IMR-90 (cell line): ENCODE data around the gene CA9. TPM values are rescaled to one million over a fixed set of nuclear protein-coding genes. Genes with fewer than 3 reads are reported as not detected.

ENCODE experiments used
- ATAC-seq: fragments of 200-7000 bp; cut with Tn5 transposase; 2 replicates; pipeline ENCODE4 v1.9.1; 2020; ENCODE audit warnings: low read depth, mild to moderate bottlenecking, moderate library complexity
- BruUV-seq: library from RNA; stranded (reverse); fragments of 400-500 nt; replicated peaks from 2 replicates; lab custom pipeline; 2021; lab: Mats Ljungman, UMichigan
- CTCF ChIA-PET: fragments of 300-600 bp; formaldehyde crosslinking; extraction: SDS; loops from one replicate; lab custom pipeline; 2021; ENCODE audit warnings: antibody characterized with exemption; lab: Yijun Ruan, JAX
- POLR2A ChIA-PET: fragments of 300-600 bp; sonication (Branson Sonifier 250); formaldehyde crosslinking; loops from one replicate; lab custom pipeline; 2022; ENCODE audit warnings: antibody characterized with exemption; ENCODE audit not compliant: unreplicated experiment; lab: Charles Lee
- DNase-seq: peaks from one replicate; pipeline ENCODE4 v3.0.0; 2013
- H2AFZ ChIP-seq: replicated peaks from 2 replicates; pipeline ENCODE3; 2013; ENCODE audit warnings: low read length, mild to moderate bottlenecking; ENCODE audit not compliant: poor library complexity
- H2AK5ac ChIP-seq: 2 replicates; pipeline ENCODE4 v1.6.1; 2013; ENCODE audit warnings: low read depth, low read length, inconsistent platforms
- H2AK9ac ChIP-seq: replicated peaks from 2 replicates; pipeline ENCODE3; 2013; ENCODE audit warnings: mild to moderate bottlenecking, low read depth, low read length, moderate library complexity; ENCODE audit not compliant: poor library complexity
- H2BK120ac ChIP-seq: 2 replicates; pipeline ENCODE4 v1.6.1; 2013; ENCODE audit warnings: low read depth, low read length, inconsistent platforms
- H2BK15ac ChIP-seq: 3 replicates; pipeline ENCODE4 v1.6.1; 2013; ENCODE audit warnings: low read depth, low read length, inconsistent platforms
- H2BK20ac ChIP-seq: 2 replicates; pipeline ENCODE4 v1.6.1; 2013; ENCODE audit warnings: low read depth, mild to moderate bottlenecking, inconsistent platforms, low read length, moderate library complexity
- H2BK5ac ChIP-seq: 2 replicates; pipeline ENCODE4 v1.6.1; 2013; ENCODE audit warnings: mild to moderate bottlenecking, low read depth, low read length, inconsistent platforms; ENCODE audit not compliant: poor library complexity, severe bottlenecking
- H3K14ac ChIP-seq: replicated peaks from 2 replicates; pipeline ENCODE4 v1.6.1; 2013; ENCODE audit warnings: low read depth, low read length, inconsistent platforms
- H3K18ac ChIP-seq: 2 replicates; pipeline ENCODE4 v1.6.1; 2013; ENCODE audit warnings: low read depth, low read length, control low read depth
- H3K23ac ChIP-seq: 2 replicates; pipeline ENCODE4 v1.6.1; 2013; ENCODE audit warnings: low read depth, low read length, inconsistent platforms
- H3K27ac ChIP-seq: 2 replicates; pipeline ENCODE4 v1.5.1; 2013; ENCODE audit warnings: mild to moderate bottlenecking, control low read depth, low read length; ENCODE audit not compliant: insufficient read depth
- H3K27me3 ChIP-seq: 2 replicates; pipeline ENCODE4 v1.6.1; 2013; ENCODE audit warnings: low read length; ENCODE audit not compliant: control insufficient read depth, insufficient read depth
- H3K36me3 ChIP-seq: 2 replicates; pipeline ENCODE4 v1.6.1; 2013; ENCODE audit warnings: low read length, mixed read lengths; ENCODE audit not compliant: control insufficient read depth, insufficient read depth
- H3K4ac ChIP-seq: 2 replicates; pipeline ENCODE4 v1.6.1; 2013; ENCODE audit warnings: low read depth, low read length, inconsistent platforms
- H3K4me1 ChIP-seq: 2 replicates; pipeline ENCODE4 v1.6.1; 2013; ENCODE audit warnings: low read length, mixed read lengths; ENCODE audit not compliant: control insufficient read depth, insufficient read depth
- H3K4me2 ChIP-seq: 2 replicates; pipeline ENCODE4 v1.6.1; 2013; ENCODE audit warnings: low read depth, mild to moderate bottlenecking, control low read depth, low read length, moderate library complexity
- H3K4me3 ChIP-seq: 2 replicates; pipeline ENCODE4 v1.5.1; 2013; ENCODE audit warnings: low read depth, mild to moderate bottlenecking, control low read depth, low read length, moderate library complexity; ENCODE audit not compliant: insufficient read depth
- H3K56ac ChIP-seq: 2 replicates; pipeline ENCODE4 v1.6.1; 2013; ENCODE audit warnings: low read length, inconsistent platforms; ENCODE audit not compliant: insufficient read depth; ENCODE audit errors: extremely low read depth
- H3K79me1 ChIP-seq, 2 experiments: 2 replicates each; pipeline ENCODE4 v1.6.1; 2013; ENCODE audit warnings: low read length in 2 of 2, inconsistent platforms in 1 of 2, low read depth in 1 of 2
- H3K9ac ChIP-seq: 2 replicates; pipeline ENCODE4 v1.6.1; 2013; ENCODE audit warnings: low read depth, low read length, control low read depth
- H3K9me1 ChIP-seq: 2 replicates; pipeline ENCODE4 v1.6.1; 2013; ENCODE audit warnings: low read length, inconsistent platforms; ENCODE audit not compliant: insufficient read depth
- H3K9me3 ChIP-seq: 2 replicates; pipeline ENCODE4 v1.6.1; 2013; ENCODE audit warnings: low read length; ENCODE audit not compliant: control insufficient read depth, insufficient read depth
- H4K20me1 ChIP-seq: 2 replicates; pipeline ENCODE4 v1.6.1; 2013; ENCODE audit warnings: low read length, inconsistent platforms; ENCODE audit not compliant: insufficient read depth
- H4K5ac ChIP-seq: 2 replicates; pipeline ENCODE4 v1.6.1; 2013; ENCODE audit warnings: mild to moderate bottlenecking, low read depth, low read length, control low read depth
- H4K8ac ChIP-seq, 2 experiments: 2 replicates each; pipeline ENCODE4 v1.6.1; 2013; ENCODE audit warnings: low read depth in 2 of 2, low read length in 2 of 2, control low read depth in 1 of 2, inconsistent platforms in 1 of 2
- H4K91ac ChIP-seq: 2 replicates; pipeline ENCODE4 v1.6.1; 2013; ENCODE audit warnings: low read depth, low read length, inconsistent platforms; ENCODE audit not compliant: insufficient read depth
- BHLHE40 ChIP-seq: fragments of 150-350 bp; IDR thresholded peaks from 2 replicates; pipeline ENCODE4 v1.6.1; 2016; ENCODE audit warnings: mild to moderate bottlenecking, low read depth, low read length
- CEBPB ChIP-seq: IDR thresholded peaks from 2 replicates; pipeline ENCODE4 v1.6.1; 2012; ENCODE audit warnings: low read depth, low read length, improper control_type of control experiment
- CTCF ChIP-seq: conservative IDR thresholded peaks from 2 replicates; pipeline ENCODE4 v1.5.1; 2012; ENCODE audit warnings: mild to moderate bottlenecking, low read depth, low read length, improper control_type of control experiment
- ELK1 ChIP-seq: fragments of 150-350 bp; IDR thresholded peaks from 2 replicates; pipeline ENCODE4 v1.6.1; 2016; ENCODE audit warnings: low read depth, mild to moderate bottlenecking, low read length, moderate library complexity, borderline replicate concordance
- MAFK ChIP-seq: IDR thresholded peaks from 2 replicates; pipeline ENCODE4 v1.6.1; 2012; ENCODE audit warnings: low read depth, low read length, improper control_type of control experiment
- MAZ ChIP-seq: IDR thresholded peaks from 2 replicates; pipeline ENCODE4 v1.6.1; 2012; ENCODE audit warnings: low read depth, mild to moderate bottlenecking, low read length, improper control_type of control experiment, moderate library complexity, borderline replicate concordance
- MXI1 ChIP-seq: IDR thresholded peaks from 2 replicates; pipeline ENCODE4 v1.6.1; 2012; ENCODE audit warnings: low read depth, mild to moderate bottlenecking, low read length, moderate library complexity, borderline replicate concordance
- NFE2L2 ChIP-seq: fragments of 150-350 bp; IDR thresholded peaks from 2 replicates; pipeline ENCODE4 v1.6.1; 2016; ENCODE audit warnings: low read depth, mild to moderate bottlenecking, low read length
- POLR2A ChIP-seq: IDR thresholded peaks from 2 replicates; pipeline ENCODE4 v1.6.1; 2012; ENCODE audit warnings: mild to moderate bottlenecking, low read depth, low read length
- RCOR1 ChIP-seq: IDR thresholded peaks from 2 replicates; pipeline ENCODE4 v1.6.1; 2012; ENCODE audit warnings: mild to moderate bottlenecking, low read length, improper control_type of control experiment; ENCODE audit not compliant: insufficient replicate concordance
- RFX5 ChIP-seq: IDR thresholded peaks from 2 replicates; pipeline ENCODE4 v1.8.0; 2012; ENCODE audit warnings: low read depth, mild to moderate bottlenecking, low read length, moderate library complexity
- SMC3 ChIP-seq: fragments of 150-350 bp; IDR thresholded peaks from 2 replicates; pipeline ENCODE4 v1.6.1; 2016; ENCODE audit warnings: low read depth, mild to moderate bottlenecking, antibody characterized with exemption, low read length, moderate library complexity
- USF2 ChIP-seq: fragments of 150-350 bp; IDR thresholded peaks from 2 replicates; pipeline ENCODE4 v1.6.1; 2017; ENCODE audit warnings: mild to moderate bottlenecking, antibody characterized with exemption, low read length, low read depth
- WGBS, 2 experiments: methylation state at CpG; one replicate each; pipeline versions ENCODE4 v1.1.5 to v1.1.7; 2013; ENCODE audit warnings: missing lambda C conversion rate in 2 of 2; ENCODE audit not compliant: insufficient read length in 1 of 2; ENCODE audit errors: extremely low coverage in 2 of 2; 5-methylcytosine and 5-hydroxymethylcytosine counted together
- dilution Hi-C: fragments of 300-500 bp; cut with HindIII; formaldehyde crosslinking; loops from one replicate; pipeline ENCODE4 v1.14.3; 2018; ENCODE audit warnings: low sequenced_read_pairs; ENCODE audit not compliant: unreplicated experiment
- in situ Hi-C: fragments of 300-500 bp; cut with MboI; formaldehyde crosslinking; loops from 3 replicates; pipeline ENCODE4 v1.14.3; 2019; ENCODE audit warnings: low sequenced_read_pairs, inconsistent platforms, mixed read lengths
- intact Hi-C: fragments of 100-400 bp; cut with micrococcal nuclease; formaldehyde crosslinking; loops from 2 replicates; pipeline ENCODE4 v1.10.0; 2022
- polyA plus RNA-seq, 3 experiments: library from polyadenylated mRNA; depleted of rRNA; stranded (reverse); fragments of >200 nt; gene quantifications; 2 replicates each; pipeline ENCODE4 v1.2.3, GENCODE V29; 2012; ENCODE audit warnings: low replicate concordance in 1 of 3
- total RNA-seq: library from RNA; depleted of rRNA; stranded (reverse); fragments of >200 nt; gene quantifications from 2 replicates; pipeline ENCODE4 v1.2.3, GENCODE V29; 2012

The CA9 gene
- total and polyA plus RNA-seq, 2 of the 4 experiments (the other 2 are of a cell fraction), result 0.54 to 3.9 TPM

- peak within 1 kb of the TSS; percentile 92 for H2AK9ac ChIP-seq
- dilution Hi-C loops (no loop called here), intact Hi-C loops (loop anchor here (1.0 to 10.0 kb wide), 5 partner anchors 35 to 173 kb away; partner anchors contain the start of genes HINT2 and SPAG8), in situ Hi-C loops (loop anchor here (10.0 kb wide), 1 partner anchor 153 kb away; no protein-coding TSS in a partner anchor)
- peak within 1 kb of the TSS; percentile 87 for H2BK20ac ChIP-seq
- peak within 1 kb of the TSS; percentile 88 for H3K27ac ChIP-seq
- ATAC-seq, result peak; percentile 86
- peak within 1 kb of the TSS; percentile 90 for H2BK120ac ChIP-seq
- H3K18ac ChIP-seq, result peak within 1 kb of the TSS; percentile 84
- H3K9ac ChIP-seq, result peak within 1 kb of the TSS; percentile 85
- H3K4me3 ChIP-seq, result peak within 1 kb of the TSS; percentile 78
- H2AFZ ChIP-seq, result peak within 1 kb of the TSS; percentile 93
- H4K8ac ChIP-seq, result peak within 1 kb of the TSS; percentile 14 to 93
- no peaks in the 10 kb centered on the region for H3K27me3 ChIP-seq
- peaks cover 6% of the 10 kb centered on the region for H3K9me1 ChIP-seq
- WGBS, 2 experiments, result 1% methylated on average over 21 of the region's 42 CpGs; no CpG with 5 or more reads in 1 of the 2 experiments
- peak within 1 kb of the TSS; percentile 94 for H3K14ac ChIP-seq
- H4K91ac ChIP-seq, result peak within 1 kb of the TSS; percentile 89
- H3K4ac ChIP-seq, result peak within 1 kb of the TSS; percentile 92
- peaks cover 15 to 37% of the 10 kb centered on the region in 2 experiments; a peak in 3 of 4 replicates for H3K79me1 ChIP-seq
- peaks cover 11% of the 10 kb centered on the region for H3K36me3 ChIP-seq
- H4K5ac ChIP-seq, result peak within 1 kb of the TSS; percentile 87
- BruUV-seq, result no TSS peak
- H4K20me1 ChIP-seq, result peaks cover 3% of the 10 kb centered on the region; the same call in 1 of the 2 replicates
- ChIA-PET POLR2A (interaction anchor here (0.5 to 1.3 kb wide), 4 partner anchors 25 to 70 kb away, joined by 3 to 7 read pairs (median 6); no protein-coding TSS in a partner anchor), CTCF (interaction anchor here (0.9 to 3.1 kb wide), 7 partner anchors 9 to 75 kb away, joined by 3 to 19 read pairs (median 3); partner anchors contain the start of genes CA9, CREB3 and TLN1)
- H3K4me1 ChIP-seq, result peaks cover 10% of the 10 kb centered on the region
- peak within 1 kb of the TSS; percentile 78 for H3K23ac ChIP-seq
- peak within 1 kb of the TSS; percentile 31; the same call in 2 of the 3 replicates for H2BK15ac ChIP-seq
- peak within 1 kb of the TSS; percentile 57 for H2AK5ac ChIP-seq
- no peaks in the 10 kb centered on the region for H3K9me3 ChIP-seq
- peak within 1 kb of the TSS; percentile 93 for H2BK5ac ChIP-seq
- peak within 1 kb of the TSS; percentile 82 for H3K56ac ChIP-seq
- peak; percentile 100 for DNase-seq
- peak within 1 kb of the TSS; percentile 70 for H3K4me2 ChIP-seq
- peak; percentile 90 for TF ChIP-seq BHLHE40
- TF ChIP-seq NFE2L2, result peak; percentile 21; the same call in 1 of the 2 replicates
- no peak for TF ChIP-seq RFX5
- TF ChIP-seq MAZ, result peak; percentile 38; the same call in 1 of the 2 replicates
- TF ChIP-seq RCOR1, result no peak
- TF ChIP-seq CEBPB, result 0 out of 2 replicates have a peak, but pooled peaks have one; percentile 10
- no peak; the same call in 1 of the 2 replicates for TF ChIP-seq SMC3
- peak; percentile 95 for TF ChIP-seq MXI1
- no peak; the same call in 1 of the 2 replicates for TF ChIP-seq POLR2A
- TF ChIP-seq ELK1, result no peak
- no peak for TF ChIP-seq MAFK
- TF ChIP-seq CTCF, result peak; percentile 20; the same call in 1 of the 2 replicates
- TF ChIP-seq USF2, result peak; percentile 67
These were observed 16.1 kb upstream of the CA9 start, which contains the start of gene RMRP for GRCh38 chr9:35657546-35658136. TSS of gene RMRP (minus strand) at chr9:35658019.
